Heart left ventricle (tissue), 16 donors: Measurements from ENCODE around the gene UBR3. TPM values are rescaled to one million over a fixed set of nuclear protein-coding genes. Genes with fewer than 3 reads are reported as not detected.
A peak's percentile ranks its signal among the peaks of the same experiment; 100 is the strongest.

ENCODE experiments used
- ATAC-seq, 4 donors: fragments of 200-7000 bp; cut with Tn5 transposase; one replicate each; pipeline ENCODE4 v1.9.1; 2020 to 2022; ENCODE audit warnings: moderate library complexity in 4 of 4, mild to moderate bottlenecking in 3 of 4, moderate number of reproducible peaks in 1 of 4
- DNase-seq, 5 donors: peaks; one replicate each; pipeline ENCODE4 v3.0.0-alpha.2; 2020
- H3K27ac ChIP-seq, 12 donors: fragments of 200-600 bp; sonication (generic) in 4 of 12; one replicate each; pipeline versions ENCODE4 v1.5.0 to v1.8.0; 2016 to 2022; ENCODE audit warnings: mild to moderate bottlenecking in 2 of 12
- H3K27me3 ChIP-seq, 9 donors: fragments of 200-600 bp; sonication (generic) in 2 of 9; one replicate each; pipeline versions ENCODE4 v1.5.1 to v1.8.0; 2016 to 2022; ENCODE audit warnings: mild to moderate bottlenecking in 3 of 9
- H3K36me3 ChIP-seq, 9 donors: fragments of 200-600 bp; sonication (generic) in 2 of 9; one replicate each; pipeline versions ENCODE4 v1.5.0 to v1.8.0; 2018 to 2022; ENCODE audit warnings: mild to moderate bottlenecking in 2 of 9
- H3K4me1 ChIP-seq, 12 donors: fragments of 200-600 bp; sonication (generic) in 4 of 12; one replicate each; pipeline versions ENCODE4 v1.5.0 to v1.8.0; 2016 to 2022; ENCODE audit warnings: mild to moderate bottlenecking in 3 of 12
- H3K4me3 ChIP-seq, 12 donors: fragments of 200-600 bp; sonication (generic) in 4 of 12; one replicate each; pipeline versions ENCODE4 v1.5.0 to v1.8.0; 2017 to 2022; ENCODE audit warnings: mild to moderate bottlenecking in 9 of 12, moderate library complexity in 4 of 12
- H3K9me3 ChIP-seq, 12 donors: fragments of 200-600 bp; sonication (generic) in 4 of 12; one replicate each; pipeline versions ENCODE4 v1.5.0 to v1.8.0; 2016 to 2022; ENCODE audit warnings: mild to moderate bottlenecking in 1 of 12
- CTCF ChIP-seq, 12 donors: fragments of 200-600 bp; sonication (generic) in 4 of 12; IDR thresholded peaks; one replicate each; pipeline versions ENCODE4 v1.5.0 to v1.8.0; 2018 to 2022; ENCODE audit warnings: antibody characterized with exemption in 12 of 12, mild to moderate bottlenecking in 5 of 12
- POLR2A ChIP-seq, 2 donors: fragments of 450-650 bp; IDR thresholded peaks; one replicate each; pipeline ENCODE4 v1.6.1; 2017; ENCODE audit warnings: antibody characterized with exemption in 2 of 2, mild to moderate bottlenecking in 2 of 2, moderate library complexity in 2 of 2
- WGBS, 4 donors: extraction: QIAGEN DNeasy Blood & Tissue Kit in 2 of 4; methylation state at CpG; one replicate each; pipeline versions ENCODE4 v1.1.5 to v1.1.7; 2013 to 2018; 5-methylcytosine and 5-hydroxymethylcytosine counted together
- intact Hi-C, 10 donors: fragments of 100-400 bp; cut with DNase I; formaldehyde crosslinking; loops; one replicate each; pipeline versions ENCODE4 v1.11.1 to v1.14.2; 2022
- polyA plus RNA-seq, 2 donors: library from polyadenylated mRNA; stranded (reverse); fragments of 200-250 nt; gene quantifications; one replicate each; pipeline ENCODE4 v1.2.3, GENCODE V29; 2013
- total RNA-seq, 9 donors: library from RNA; depleted of rRNA in 2 of 9; stranded (reverse); fragments of >200 nt in 2 of 9; fragmentation: NEBNext Ultra II Directional in 3 of 9; extraction: Animal tissue kit (Norgen Biotek cat#: 25700) in 3 of 9; gene quantifications; one replicate each; pipeline versions ENCODE4 v1.1.0 to v1.2.4, GENCODE V29; 2016 to 2023
- donor health status: ischemic (EF 13 %, LVEDD 7.1; RV severe dilation, severe dysfunction).
- donor health status: healthy with polysubstance abuse.
- donor health status: DM: no; HTN: yes; CAD: no.
- donor health status: DM: no; HTN: no; CAD: no.
- donor health status: ischemic (EF 25% LVEDD 6.9; RV normal size, moderate dysfunction).
- donor health status: ischemic (EF 25% LVEDD 5.7; RV mildly dilated, moderate dysfunction).
- donor health status: healthy.
- donor health status: DM: yes; HTN: yes; CAD: no.
- donor health status: ischemic (EF 35%, LVEDD 5.7; RV mildly dilated, moderate dysfunction).
- donor health status: nonischemic (EF 11% LVEDD 7.7; RV severe dilation, severe dysfunction).
- donor health status: DM: yes; HTN: yes; CAD: no.
- donor health status: PGD.
- donor health status: ischemic (EF 29% LVEDD 5.4; RV normal size, mild dysfunction).
- donor health status: nonischemic (EF 23%, LVEDD 6.1; RV moderate dilation, normal function).

The UBR3 gene
- total and polyA plus RNA-seq, 11 donors = 34.8 to 137 (median 106) TPM

GRCh38 chr2:170056900-170057299, 229.6 kb downstream of the UBR3 start:
- Histone ChIP-seq H3K27ac (no peak overlapping the region), H3K9me3 (no peaks in the 10 kb centered on the region), H3K36me3 (peaks cover 0 to 85% (median 28%) of the 10 kb centered on the region in 9 donors), H3K4me1 (peaks cover 0 to 7% (median 0%) of the 10 kb centered on the region in 12 donors), H3K4me3 (no peak overlapping the region), H3K27me3 (no peaks in the 10 kb centered on the region)
- intact Hi-C loops = no loop called here
- TF ChIP-seq POLR2A (IDR thresholded peaks at IDR 0.05) (no peak), CTCF (IDR thresholded peaks at IDR 0.05) (no peak)
- DNase-seq = no peak
- ATAC-seq = no peak
- 33 to 86% (median 77%) methylated on average over 1 of the region's 1 CpG for WGBS, 4 donors

DNA sequence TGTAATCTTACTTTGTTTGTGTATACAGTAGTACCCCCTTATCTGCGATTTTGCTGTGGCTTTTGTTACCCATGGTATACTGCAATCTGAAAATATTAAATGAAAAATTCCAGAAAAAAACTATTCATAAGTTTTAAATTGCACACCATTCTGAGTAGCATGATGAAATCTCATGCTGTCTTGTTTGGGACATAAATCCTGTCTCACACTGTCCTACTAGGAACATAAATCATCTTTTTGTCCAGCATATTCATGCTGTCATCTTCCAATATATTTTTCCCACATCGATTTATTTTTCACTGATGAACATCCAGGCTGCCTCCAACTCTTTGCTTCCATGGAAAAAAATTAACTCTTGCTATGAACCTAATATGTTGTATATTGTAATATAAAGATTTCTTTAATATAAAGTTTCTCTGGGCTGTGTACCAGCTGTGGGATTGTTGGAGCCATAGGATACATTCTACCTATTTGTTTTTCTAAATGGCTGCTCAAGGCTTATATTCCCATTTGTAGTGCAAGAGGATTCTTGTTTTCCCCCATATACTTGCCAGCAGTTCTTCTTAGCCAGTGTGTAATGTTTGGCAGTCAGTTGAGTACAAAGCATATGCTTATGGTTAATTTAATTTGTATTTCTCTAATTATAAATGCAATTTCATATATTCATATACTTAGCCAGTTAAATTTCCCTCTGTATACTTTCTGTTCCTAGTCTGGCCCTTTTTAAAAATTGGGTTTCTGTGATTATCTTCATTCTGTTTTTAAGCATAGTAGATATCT, 236.4 kb downstream of the UBR3 start:
- no peak overlapping the region for H3K4me3 ChIP-seq
- peaks cover 0 to 3% (median 0%) of the 10 kb centered on the region in 12 donors for H3K9me3 ChIP-seq
- intact Hi-C loops = no loop called here
- WGBS, 4 donors = 90 to 99% (median 94%) methylated on average over 2 of the region's 2 CpGs
- TF ChIP-seq CTCF (IDR thresholded peaks at IDR 0.05) (no peak), POLR2A (IDR thresholded peaks at IDR 0.05) (no peak)
- no peak for ATAC-seq
- no peak overlapping the region for H3K27ac ChIP-seq
- no peak for DNase-seq
- peaks cover 0 to 77% (median 31%) of the 10 kb centered on the region in 9 donors for H3K36me3 ChIP-seq
- H3K27me3 ChIP-seq = no peaks in the 10 kb centered on the region
- H3K4me1 ChIP-seq = no peaks in the 10 kb centered on the region

- TF ChIP-seq POLR2A (IDR thresholded peaks at IDR 0.05) (no peak), CTCF (IDR thresholded peaks at IDR 0.05) (no peak)
- WGBS, 4 donors = 95 to 99% (median 98%) methylated on average over 2 of the region's 2 CpGs
- Histone ChIP-seq H3K27me3 (no peaks in the 10 kb centered on the region), H3K36me3 (peaks cover 0 to 61% (median 29%) of the 10 kb centered on the region in 9 donors), H3K27ac (no peak overlapping the region), H3K4me3 (no peak overlapping the region), H3K4me1 (peaks cover 0 to 19% (median 9%) of the 10 kb centered on the region in 12 donors), H3K9me3 (peaks cover 0 to 16% (median 0%) of the 10 kb centered on the region in 12 donors)
- DNase-seq = no peak
- intact Hi-C loops = no loop called here
- no peak for ATAC-seq
Observed at GRCh38 chr2:170070778-170071177, 243.5 kb downstream of the UBR3 start.

DNA sequence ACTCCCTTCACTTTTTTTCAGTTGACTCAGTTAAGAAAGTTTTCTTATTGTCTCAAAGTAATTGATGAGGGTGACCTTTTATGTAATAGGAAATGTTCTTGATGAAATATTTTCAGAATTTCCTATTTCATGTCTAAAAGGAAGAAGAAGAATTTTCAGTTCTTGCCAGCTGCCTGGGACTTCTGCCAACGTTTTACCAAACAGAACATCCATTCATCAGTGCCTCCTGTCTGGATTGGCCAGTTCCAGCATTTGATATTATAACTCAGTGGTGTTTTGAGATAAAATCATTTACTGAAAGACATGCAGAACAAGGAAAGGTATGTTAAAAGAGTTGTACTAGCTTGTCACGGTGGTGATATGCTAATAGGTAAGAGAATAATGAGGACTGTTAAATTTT, 246.0 kb downstream of the UBR3 start:
- H3K36me3 ChIP-seq = peaks cover 0 to 57% (median 16%) of the 10 kb centered on the region in 9 donors
- WGBS, 4 donors = 1 to 8% (median 6%) methylated on average over 2 of the region's 2 CpGs
- intact Hi-C loops = no loop called here
- H3K27me3 ChIP-seq = no peaks in the 10 kb centered on the region
- H3K4me3 ChIP-seq = no peak overlapping the region
- ATAC-seq = peak in 3 of 4 donors; percentile 38 to 51 (median 49)
- H3K4me1 ChIP-seq = peaks cover 0 to 19% (median 9%) of the 10 kb centered on the region in 12 donors
- DNase-seq = peak in 4 of 5 donors; percentile 43 to 60 (median 50)
- H3K27ac ChIP-seq = peak overlapping the region in 1 of 12 donors; percentile 8
- TF ChIP-seq CTCF (IDR thresholded peaks at IDR 0.05) = no peak
- peaks cover 0 to 16% (median 0%) of the 10 kb centered on the region in 12 donors for H3K9me3 ChIP-seq
